GM12875 (cell line): ENCODE data around the gene VAPB.

ENCODE experiments used
- H3K4me3 ChIP-seq: one replicate; pipeline ENCODE4 v1.5.1; 2011; ENCODE audit warnings: low read depth, low read length, control low read depth
- CTCF ChIP-seq: IDR thresholded peaks from 2 replicates; pipeline ENCODE4 v1.5.1; 2011; ENCODE audit warnings: low read depth, mild to moderate bottlenecking, control low read depth, inconsistent platforms, low read length, moderate library complexity, borderline replicate concordance; ENCODE audit not compliant: insufficient read depth

VAPB gene

DNA sequence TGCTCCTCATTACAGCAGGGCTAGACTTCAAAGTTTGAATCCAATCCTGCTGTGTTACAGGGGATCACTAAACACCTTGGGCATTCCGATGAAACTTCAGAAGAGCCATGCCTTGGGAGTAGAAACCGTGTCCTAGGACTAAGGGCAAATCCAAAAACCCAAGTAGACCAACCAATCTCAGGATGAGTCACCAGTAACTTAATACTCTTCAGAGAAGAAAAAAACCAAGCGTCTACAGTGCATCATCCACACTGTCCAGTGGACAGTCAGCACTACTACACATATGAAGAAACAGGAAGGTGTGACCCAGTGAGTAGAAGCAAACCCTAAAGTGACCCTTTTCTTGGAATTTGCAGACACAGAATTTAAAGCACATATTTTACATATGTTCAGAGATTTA is 39.5 kb upstream of the VAPB start:
- no peak overlapping the region for H3K4me3 ChIP-seq
- TF ChIP-seq CTCF = no peak

GRCh38 chr20:58352468-58352867 is 36.6 kb upstream of the VAPB start:
- no peak overlapping the region for H3K4me3 ChIP-seq
- no peak for TF ChIP-seq CTCF

DNA sequence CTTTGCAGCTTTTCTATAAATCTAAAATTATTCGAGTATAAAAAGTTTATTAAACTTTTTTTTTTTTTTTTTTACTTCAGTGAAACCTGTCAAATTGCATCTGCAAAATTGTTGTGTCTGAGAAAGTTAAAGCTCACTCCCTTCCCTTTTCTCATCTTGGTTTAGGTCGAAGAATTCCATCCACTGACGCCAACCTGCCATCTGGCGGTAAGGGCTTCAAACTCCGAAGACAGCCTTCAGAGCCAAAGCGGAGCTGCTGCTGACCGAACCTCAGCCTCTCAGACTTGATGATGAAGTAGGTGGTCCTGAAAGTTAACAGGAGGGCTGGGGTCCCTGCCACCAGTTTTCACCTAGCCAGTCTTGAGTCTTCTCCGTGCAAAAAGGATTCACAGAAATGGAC is 29.6 kb upstream of the VAPB start:
- H3K4me3 ChIP-seq = no peak overlapping the region
- no peak for TF ChIP-seq CTCF

- H3K4me3 ChIP-seq = no peak overlapping the region
- no peak for TF ChIP-seq CTCF
Measured at GRCh38 chr20:58360936-58361335, 28.1 kb upstream of the VAPB start.

GRCh38 chr20:58361481-58362205 is 27.4 kb upstream of the VAPB start:
- H3K4me3 ChIP-seq = no peak overlapping the region
- TF ChIP-seq CTCF = no peak

DNA sequence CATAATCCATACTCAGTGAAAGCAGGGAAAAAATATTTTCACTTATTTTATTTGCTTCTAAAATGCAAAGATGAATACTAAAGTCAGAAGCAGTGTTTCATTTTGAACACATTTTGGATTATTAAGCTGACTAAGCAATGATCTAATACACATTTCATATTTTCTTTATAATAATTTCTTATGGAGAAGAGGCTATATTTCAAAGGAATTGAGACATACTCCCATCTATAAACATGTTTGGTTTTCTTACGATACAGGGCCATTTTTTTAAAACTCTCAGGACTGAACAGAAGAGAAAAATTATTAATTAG is 26.9 kb upstream of the VAPB start:
- no peak overlapping the region for H3K4me3 ChIP-seq
- no peak for TF ChIP-seq CTCF

- TF ChIP-seq CTCF = no peak
- no peak overlapping the region for H3K4me3 ChIP-seq
Measured at GRCh38 chr20:58362970-58363369, 26.1 kb upstream of the VAPB start.
